Activated CD4-positive, alpha-beta memory T cell treated with anti-CD3 and anti-CD28 coated beads, Interleukin-2, amount 10 ng/mL, durations not matched to agents 7 days and 5 days (primary cell): Measurements from ENCODE around the gene MAP2K3. TPM values are rescaled to one million over a fixed set of nuclear protein-coding genes. Genes with fewer than 3 reads are reported as not detected.

Source experiments
- CTCF ChIA-PET: fragments of 350-600 bp; sonication (Branson Sonifier 250); formaldehyde crosslinking; loops from one replicate; lab custom pipeline; 2021; ENCODE audit warnings: antibody characterized with exemption, inconsistent platforms; lab: Charles Lee
- POLR2A ChIA-PET: fragments of 350-600 bp; sonication (Branson Sonifier 250); formaldehyde crosslinking; loops from one replicate; lab custom pipeline; 2021; ENCODE audit warnings: antibody characterized with exemption; lab: Charles Lee
- DNase-seq: peaks from one replicate; pipeline ENCODE4 v3.0.0-alpha.2; 2020
- H3K27ac Mint-ChIP-seq: one replicate; pipeline ENCODE4 v1.8.0; 2021; ENCODE audit warnings: mild to moderate bottlenecking, mixed read lengths
- H3K27me3 Mint-ChIP-seq: one replicate; pipeline ENCODE4 v1.8.0; 2021; ENCODE audit warnings: mixed read lengths
- H3K36me3 Mint-ChIP-seq: one replicate; pipeline ENCODE4 v1.8.0; 2021; ENCODE audit warnings: low read depth, mixed read lengths
- H3K4me1 Mint-ChIP-seq: one replicate; pipeline ENCODE4 v1.8.0; 2021; ENCODE audit warnings: mixed read lengths
- H3K4me3 Mint-ChIP-seq: one replicate; pipeline ENCODE4 v1.8.0; 2021; ENCODE audit warnings: mild to moderate bottlenecking, mixed read lengths
- H3K9me3 Mint-ChIP-seq: one replicate; pipeline ENCODE4 v1.8.0; 2021; ENCODE audit warnings: mixed read lengths
- total RNA-seq, 2 experiments: library from RNA; stranded (reverse); gene quantifications; one replicate each; pipeline ENCODE4 v1.2.3, GENCODE V29; 2021

MAP2K3 gene
- total RNA-seq: 10 to 100 TPM; 74.2 to 76.0 TPM

GRCh38 chr17:21284319-21285163, at the start of gene MAP2K3:
TSS of gene MAP2K3 (plus strand) at chr17:21284711. CDS start at chr17:21284921, 210 bp downstream.
- ChIA-PET CTCF (interaction anchor here (0.7 to 3.0 kb wide), 7 partner anchors 8 to 228 kb away, joined by 3 to 12 read pairs (median 3); no protein-coding TSS in a partner anchor), POLR2A (interaction anchor here (0.8 to 3.0 kb wide), 4 partner anchors 9 to 266 kb away, joined by 3 to 19 read pairs (median 4); partner anchors contain the start of gene USP22)
- Mint-ChIP-seq H3K27me3 (no peaks in the 10 kb centered on the region), H3K36me3 (peaks cover 19% of the 10 kb centered on the region), H3K9me3 (no peaks in the 10 kb centered on the region), H3K4me3 (peak within 1 kb of the TSS; percentile 97), H3K27ac (peak within 1 kb of the TSS; percentile 92), H3K4me1 (peaks cover 52% of the 10 kb centered on the region)
- peak; percentile 98 for DNase-seq

- H3K27me3 Mint-ChIP-seq: no peaks in the 10 kb centered on the region
- peaks cover 3% of the 10 kb centered on the region for H3K9me3 Mint-ChIP-seq
- no peak overlapping the region for H3K27ac Mint-ChIP-seq
- H3K4me3 Mint-ChIP-seq: no peak overlapping the region
- no peaks in the 10 kb centered on the region for H3K4me1 Mint-ChIP-seq
- DNase-seq: no peak
- ChIA-PET POLR2A (no interaction called here), CTCF (no interaction called here)
- no peaks in the 10 kb centered on the region for H3K36me3 Mint-ChIP-seq
Measured at GRCh38 chr17:21235921-21236320, 48.6 kb upstream of the MAP2K3 start.

GRCh38 chr17:21239680-21240368, 44.7 kb upstream of the MAP2K3 start:
- no peaks in the 10 kb centered on the region for H3K27me3 Mint-ChIP-seq
- POLR2A ChIA-PET: no interaction called here
- CTCF ChIA-PET: interaction anchor here (1.3 kb wide), 1 partner anchor 27 kb away, joined by 5 read pairs; no protein-coding TSS in a partner anchor
- H3K4me1 Mint-ChIP-seq: no peaks in the 10 kb centered on the region
- no peak overlapping the region for H3K27ac Mint-ChIP-seq
- H3K4me3 Mint-ChIP-seq: no peak overlapping the region
- DNase-seq: no peak
- H3K36me3 Mint-ChIP-seq: no peaks in the 10 kb centered on the region
- no peaks in the 10 kb centered on the region for H3K9me3 Mint-ChIP-seq

GRCh38 chr17:21240369-21241055, 44.0 kb upstream of the MAP2K3 start:
- Mint-ChIP-seq H3K9me3 (no peaks in the 10 kb centered on the region), H3K4me3 (no peak overlapping the region), H3K27me3 (no peaks in the 10 kb centered on the region), H3K36me3 (no peaks in the 10 kb centered on the region), H3K4me1 (no peaks in the 10 kb centered on the region), H3K27ac (no peak overlapping the region)
- POLR2A ChIA-PET: no interaction called here
- CTCF ChIA-PET: interaction anchor here (1.3 kb wide), 1 partner anchor 28 kb away, joined by 5 read pairs; no protein-coding TSS in a partner anchor
- no peak for DNase-seq

GRCh38 chr17:21241564-21241963, 42.9 kb upstream of the MAP2K3 start:
- H3K4me3 Mint-ChIP-seq: no peak overlapping the region
- POLR2A ChIA-PET: no interaction called here
- no peak overlapping the region for H3K27ac Mint-ChIP-seq
- no peaks in the 10 kb centered on the region for H3K9me3 Mint-ChIP-seq
- CTCF ChIA-PET: no interaction called here
- no peaks in the 10 kb centered on the region for H3K27me3 Mint-ChIP-seq
- no peaks in the 10 kb centered on the region for H3K36me3 Mint-ChIP-seq
- no peaks in the 10 kb centered on the region for H3K4me1 Mint-ChIP-seq
- no peak for DNase-seq

- ChIA-PET POLR2A (no interaction called here), CTCF (no interaction called here)
- no peaks in the 10 kb centered on the region for H3K9me3 Mint-ChIP-seq
- no peak overlapping the region for H3K4me3 Mint-ChIP-seq
- H3K36me3 Mint-ChIP-seq: no peaks in the 10 kb centered on the region
- no peak overlapping the region for H3K27ac Mint-ChIP-seq
- DNase-seq: no peak
- H3K4me1 Mint-ChIP-seq: no peaks in the 10 kb centered on the region
- no peaks in the 10 kb centered on the region for H3K27me3 Mint-ChIP-seq
Measured at GRCh38 chr17:21242026-21242697, 42.3 kb upstream of the MAP2K3 start.

- H3K27me3 Mint-ChIP-seq: no peaks in the 10 kb centered on the region
Measured at GRCh38 chr17:21242780-21243515, 41.6 kb upstream of the MAP2K3 start.

GRCh38 chr17:21243516-21244303, 40.8 kb upstream of the MAP2K3 start:
- Mint-ChIP-seq H3K9me3 (no peaks in the 10 kb centered on the region), H3K4me3 (no peak overlapping the region), H3K36me3 (no peaks in the 10 kb centered on the region), H3K27me3 (no peaks in the 10 kb centered on the region), H3K4me1 (no peaks in the 10 kb centered on the region), H3K27ac (no peak overlapping the region)
- DNase-seq: no peak
- ChIA-PET CTCF (interaction anchor here (1.5 kb wide), 1 partner anchor 123 kb away, joined by 3 read pairs; no protein-coding TSS in a partner anchor), POLR2A (no interaction called here)

More at GRCh38 chr17:21242780-21243515, 41.6 kb upstream of the MAP2K3 start:
- Mint-ChIP-seq H3K9me3 (no peaks in the 10 kb centered on the region), H3K36me3 (no peaks in the 10 kb centered on the region), H3K4me1 (no peaks in the 10 kb centered on the region), H3K4me3 (no peak overlapping the region), H3K27ac (no peak overlapping the region)
- no peak for DNase-seq
- ChIA-PET CTCF (no interaction called here), POLR2A (no interaction called here)

- no peak for DNase-seq
- ChIA-PET POLR2A (no interaction called here), CTCF (no interaction called here)
- Mint-ChIP-seq H3K36me3 (no peaks in the 10 kb centered on the region), H3K4me3 (no peak overlapping the region), H3K27ac (no peak overlapping the region), H3K9me3 (no peaks in the 10 kb centered on the region), H3K4me1 (no peaks in the 10 kb centered on the region), H3K27me3 (no peaks in the 10 kb centered on the region)
Measured at GRCh38 chr17:21245639-21246084, 38.8 kb upstream of the MAP2K3 start.

GRCh38 chr17:21246698-21247097, 37.8 kb upstream of the MAP2K3 start:
- no peaks in the 10 kb centered on the region for H3K36me3 Mint-ChIP-seq
- no peaks in the 10 kb centered on the region for H3K9me3 Mint-ChIP-seq
- H3K27me3 Mint-ChIP-seq: no peaks in the 10 kb centered on the region
- ChIA-PET CTCF (no interaction called here), POLR2A (no interaction called here)
- no peak for DNase-seq
- no peak overlapping the region for H3K4me3 Mint-ChIP-seq
- no peaks in the 10 kb centered on the region for H3K4me1 Mint-ChIP-seq
- H3K27ac Mint-ChIP-seq: no peak overlapping the region

GRCh38 chr17:21247552-21248258, 36.8 kb upstream of the MAP2K3 start:
- Mint-ChIP-seq H3K4me3 (no peak overlapping the region), H3K27ac (no peak overlapping the region), H3K9me3 (no peaks in the 10 kb centered on the region), H3K4me1 (peaks cover 5% of the 10 kb centered on the region), H3K27me3 (peaks cover 2% of the 10 kb centered on the region), H3K36me3 (no peaks in the 10 kb centered on the region)
- DNase-seq: no peak
- ChIA-PET POLR2A (interaction anchor here (1.0 kb wide), 1 partner anchor 34 kb away, joined by 3 read pairs; the partner anchor contains the start of gene TMEM11), CTCF (interaction anchor here (0.6 kb wide), 1 partner anchor 148 kb away, joined by 3 read pairs; no protein-coding TSS in a partner anchor)
